Neural cell (in vitro differentiated cells): ENCODE results near the gene TEX22. TPM values are rescaled to one million over a fixed set of nuclear protein-coding genes. Genes with fewer than 3 reads are reported as not detected.

Experiments used
- H2AFZ ChIP-seq: fragments of 200-600, 300-800 bp; sonication (generic), shearing (Covaris generic); 2 replicates; pipeline ENCODE4 v1.6.0; 2014; ENCODE audit warnings: low read depth, mild to moderate bottlenecking, antibody characterized with exemption, low read length, moderate library complexity
- H3F3A ChIP-seq: fragments of 200-600 bp; shearing (Covaris generic); 2 replicates; pipeline ENCODE4 v1.6.1; 2016; ENCODE audit warnings: mild to moderate bottlenecking, moderate library complexity, mixed read lengths, antibody characterized with exemption, low read length; ENCODE audit not compliant: insufficient read depth, poor library complexity, severe bottlenecking
- H3K27ac ChIP-seq: fragments of 200-600, 300-800 bp; sonication (generic), shearing (Covaris generic); 2 replicates; pipeline ENCODE4 v1.5.1; 2014; ENCODE audit warnings: mild to moderate bottlenecking, low read length, moderate library complexity
- H3K27me3 ChIP-seq: fragments of 300-800, 200-600 bp; sonication (generic), shearing (Covaris generic); 2 replicates; pipeline ENCODE4 v1.6.0; 2014; ENCODE audit warnings: mild to moderate bottlenecking, low read depth, low read length, moderate library complexity; ENCODE audit not compliant: insufficient read depth
- H3K36me3 ChIP-seq: fragments of 300-800, 200-600 bp; sonication (generic), shearing (Covaris generic); 2 replicates; pipeline ENCODE4 v1.5.1; 2014; ENCODE audit warnings: mild to moderate bottlenecking, antibody characterized with exemption, low read length, moderate library complexity; ENCODE audit not compliant: insufficient read depth
- H3K4me2 ChIP-seq: fragments of 300-800, 200-600 bp; sonication (generic), shearing (Covaris generic); 2 replicates; pipeline ENCODE4 v1.6.0; 2014; ENCODE audit warnings: mild to moderate bottlenecking, low read length
- H3K4me3 ChIP-seq: fragments of 300-800, 200-600 bp; sonication (generic), shearing (Covaris generic); 2 replicates; pipeline ENCODE4 v1.5.1; 2014; ENCODE audit warnings: mild to moderate bottlenecking, low read length, moderate library complexity
- H3K79me2 ChIP-seq: fragments of 200-600 bp; shearing (Covaris generic); replicated peaks from 2 replicates; pipeline ENCODE4 v1.6.0; 2014; ENCODE audit warnings: mild to moderate bottlenecking, low read length, moderate library complexity; ENCODE audit not compliant: insufficient read depth
- H3K9ac ChIP-seq: fragments of 300-800, 200-600 bp; sonication (generic), shearing (Covaris generic); 2 replicates; pipeline ENCODE4 v1.6.1; 2016; ENCODE audit warnings: mild to moderate bottlenecking, low read length, mixed read lengths
- H3K9me2 ChIP-seq: fragments of 200-600 bp; shearing (Covaris generic); 2 replicates; pipeline ENCODE4 v1.6.1; 2016; ENCODE audit warnings: mild to moderate bottlenecking, low read length, mixed read lengths; ENCODE audit not compliant: insufficient read depth
- H3K9me3 ChIP-seq: fragments of 200-600, 300-800 bp; sonication (generic), shearing (Covaris generic); 2 replicates; pipeline ENCODE4 v1.6.1; 2016; ENCODE audit warnings: mild to moderate bottlenecking, mixed run types, low read length, moderate library complexity, mixed read lengths
- H4K20me1 ChIP-seq: fragments of 200-600 bp; shearing (Covaris generic); 2 replicates; pipeline ENCODE4 v1.6.1; 2016; ENCODE audit warnings: mild to moderate bottlenecking, mixed run types; ENCODE audit not compliant: insufficient read depth
- EP300 ChIP-seq: fragments of 450-650 bp; conservative IDR thresholded peaks from 2 replicates; pipeline ENCODE4 v1.6.1; 2014; ENCODE audit warnings: antibody characterized with exemption, mild to moderate bottlenecking, moderate library complexity; ENCODE audit not compliant: poor library complexity, severe bottlenecking
- EZH2 ChIP-seq: fragments of 200-600, 300-800 bp; shearing (Covaris generic), sonication (generic); IDR thresholded peaks from 2 replicates; pipeline ENCODE4 v1.6.1; 2014; ENCODE audit warnings: antibody characterized with exemption, low read length, borderline replicate concordance, mild to moderate bottlenecking; ENCODE audit not compliant: insufficient read depth, poor library complexity, severe bottlenecking
- MXI1 ChIP-seq: fragments of 450-650 bp; conservative IDR thresholded peaks from 2 replicates; pipeline ENCODE4 v1.6.1; 2014; ENCODE audit warnings: antibody characterized with exemption, mild to moderate bottlenecking; ENCODE audit not compliant: poor library complexity, severe bottlenecking
- POLR2AphosphoS5 ChIP-seq: IDR thresholded peaks from 2 replicates; pipeline ENCODE4 v1.6.1; 2012
- RAD21 ChIP-seq: fragments of 450-650 bp; conservative IDR thresholded peaks from 2 replicates; pipeline ENCODE4 v1.6.1; 2014; ENCODE audit warnings: antibody characterized with exemption, mild to moderate bottlenecking, moderate library complexity
- SMC3 ChIP-seq: fragments of 450-650 bp; conservative IDR thresholded peaks from 2 replicates; pipeline ENCODE4 v1.6.1; 2014; ENCODE audit warnings: antibody characterized with exemption, mild to moderate bottlenecking, moderate library complexity; ENCODE audit not compliant: poor library complexity
- TAF1 ChIP-seq: IDR thresholded peaks from 2 replicates; pipeline ENCODE4 v1.6.1; 2012; ENCODE audit warnings: low read depth
- polyA plus RNA-seq: library from polyadenylated mRNA; depleted of rRNA; stranded (reverse); fragments of >200 nt; gene quantifications from 2 replicates; pipeline ENCODE4 v1.2.3, GENCODE V29; 2014
- TF ChIP-seq, protein P1 (sequence below): IDR thresholded peaks from 2 replicates; pipeline ENCODE4 v1.6.1; 2012; ENCODE audit warnings: borderline replicate concordance
- TF ChIP-seq, protein P2 (sequence below): fragments of 450-650 bp; IDR thresholded peaks from 2 replicates; pipeline ENCODE4 v1.5.1; 2014; ENCODE audit warnings: antibody characterized with exemption, mild to moderate bottlenecking, moderate library complexity; ENCODE audit not compliant: poor library complexity, severe bottlenecking

The TEX22 gene
- polyA plus RNA-seq, 1 donor from 2014 or later = 0.22 TPM

DNA sequence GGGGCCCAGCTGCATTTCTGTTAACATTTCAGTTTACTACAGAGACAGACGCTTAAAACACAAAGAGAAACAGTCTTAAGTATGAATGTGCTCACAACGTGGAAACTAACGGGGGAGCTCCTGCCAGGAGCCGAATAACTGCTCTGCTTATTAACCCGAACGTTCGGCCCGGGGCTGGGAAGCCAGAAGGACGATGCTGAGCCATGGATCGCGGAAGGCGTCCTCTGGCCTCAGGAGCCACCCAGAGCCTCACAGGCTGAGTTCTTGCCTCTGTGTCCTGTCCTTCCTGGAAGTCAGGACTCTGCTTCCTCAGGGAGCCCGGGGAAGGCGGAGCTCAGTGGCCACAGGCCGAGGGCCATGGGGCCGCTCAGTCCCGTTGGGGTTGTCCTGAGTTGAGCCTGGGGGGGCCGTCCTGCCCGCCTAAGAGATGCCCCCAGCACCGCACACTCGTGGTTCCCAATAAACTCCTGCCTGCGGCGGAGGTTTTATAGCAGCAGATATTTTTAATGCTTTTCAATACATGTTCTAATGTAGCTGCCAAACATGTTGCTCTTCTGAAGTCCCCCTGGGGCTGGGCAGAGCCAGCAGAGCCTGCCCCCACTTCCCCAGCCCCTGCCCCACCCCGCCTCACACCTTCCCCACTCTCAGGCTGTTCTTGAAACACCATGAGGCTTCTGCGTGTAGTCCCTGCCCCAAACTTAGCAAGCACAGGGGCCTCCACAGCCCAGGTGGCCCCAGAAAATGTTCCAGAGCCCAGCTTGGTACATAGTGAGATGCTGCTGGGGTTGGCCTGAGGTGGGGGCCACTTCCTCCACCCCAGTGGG, 3.4 kb upstream of the TEX22 start:
- H3F3A ChIP-seq = no peaks in the 10 kb centered on the region
- no peaks in the 10 kb centered on the region for H3K36me3 ChIP-seq
- H3K79me2 ChIP-seq = no peaks in the 10 kb centered on the region
- no peaks in the 10 kb centered on the region for H3K27me3 ChIP-seq
- H3K9me3 ChIP-seq = no peaks in the 10 kb centered on the region
- no peak for TF ChIP-seq MXI1
- no peak for TF ChIP-seq EP300
- TF ChIP-seq POLR2AphosphoS5 = no peak
- TF ChIP-seq SMC3 = no peak
- no peak for TF ChIP-seq TAF1
- no peak for TF ChIP-seq EZH2
- no peak for TF ChIP-seq RAD21
- TF ChIP-seq, protein P1, sequence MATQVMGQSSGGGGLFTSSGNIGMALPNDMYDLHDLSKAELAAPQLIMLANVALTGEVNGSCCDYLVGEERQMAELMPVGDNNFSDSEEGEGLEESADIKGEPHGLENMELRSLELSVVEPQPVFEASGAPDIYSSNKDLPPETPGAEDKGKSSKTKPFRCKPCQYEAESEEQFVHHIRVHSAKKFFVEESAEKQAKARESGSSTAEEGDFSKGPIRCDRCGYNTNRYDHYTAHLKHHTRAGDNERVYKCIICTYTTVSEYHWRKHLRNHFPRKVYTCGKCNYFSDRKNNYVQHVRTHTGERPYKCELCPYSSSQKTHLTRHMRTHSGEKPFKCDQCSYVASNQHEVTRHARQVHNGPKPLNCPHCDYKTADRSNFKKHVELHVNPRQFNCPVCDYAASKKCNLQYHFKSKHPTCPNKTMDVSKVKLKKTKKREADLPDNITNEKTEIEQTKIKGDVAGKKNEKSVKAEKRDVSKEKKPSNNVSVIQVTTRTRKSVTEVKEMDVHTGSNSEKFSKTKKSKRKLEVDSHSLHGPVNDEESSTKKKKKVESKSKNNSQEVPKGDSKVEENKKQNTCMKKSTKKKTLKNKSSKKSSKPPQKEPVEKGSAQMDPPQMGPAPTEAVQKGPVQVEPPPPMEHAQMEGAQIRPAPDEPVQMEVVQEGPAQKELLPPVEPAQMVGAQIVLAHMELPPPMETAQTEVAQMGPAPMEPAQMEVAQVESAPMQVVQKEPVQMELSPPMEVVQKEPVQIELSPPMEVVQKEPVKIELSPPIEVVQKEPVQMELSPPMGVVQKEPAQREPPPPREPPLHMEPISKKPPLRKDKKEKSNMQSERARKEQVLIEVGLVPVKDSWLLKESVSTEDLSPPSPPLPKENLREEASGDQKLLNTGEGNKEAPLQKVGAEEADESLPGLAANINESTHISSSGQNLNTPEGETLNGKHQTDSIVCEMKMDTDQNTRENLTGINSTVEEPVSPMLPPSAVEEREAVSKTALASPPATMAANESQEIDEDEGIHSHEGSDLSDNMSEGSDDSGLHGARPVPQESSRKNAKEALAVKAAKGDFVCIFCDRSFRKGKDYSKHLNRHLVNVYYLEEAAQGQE = no peak
- TF ChIP-seq, protein P2, sequence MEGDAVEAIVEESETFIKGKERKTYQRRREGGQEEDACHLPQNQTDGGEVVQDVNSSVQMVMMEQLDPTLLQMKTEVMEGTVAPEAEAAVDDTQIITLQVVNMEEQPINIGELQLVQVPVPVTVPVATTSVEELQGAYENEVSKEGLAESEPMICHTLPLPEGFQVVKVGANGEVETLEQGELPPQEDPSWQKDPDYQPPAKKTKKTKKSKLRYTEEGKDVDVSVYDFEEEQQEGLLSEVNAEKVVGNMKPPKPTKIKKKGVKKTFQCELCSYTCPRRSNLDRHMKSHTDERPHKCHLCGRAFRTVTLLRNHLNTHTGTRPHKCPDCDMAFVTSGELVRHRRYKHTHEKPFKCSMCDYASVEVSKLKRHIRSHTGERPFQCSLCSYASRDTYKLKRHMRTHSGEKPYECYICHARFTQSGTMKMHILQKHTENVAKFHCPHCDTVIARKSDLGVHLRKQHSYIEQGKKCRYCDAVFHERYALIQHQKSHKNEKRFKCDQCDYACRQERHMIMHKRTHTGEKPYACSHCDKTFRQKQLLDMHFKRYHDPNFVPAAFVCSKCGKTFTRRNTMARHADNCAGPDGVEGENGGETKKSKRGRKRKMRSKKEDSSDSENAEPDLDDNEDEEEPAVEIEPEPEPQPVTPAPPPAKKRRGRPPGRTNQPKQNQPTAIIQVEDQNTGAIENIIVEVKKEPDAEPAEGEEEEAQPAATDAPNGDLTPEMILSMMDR = no peak
- H3K9me2 ChIP-seq = no peaks in the 10 kb centered on the region
- no peak overlapping the region for H3K27ac ChIP-seq
- H3K4me3 ChIP-seq = no peak overlapping the region
- no peak overlapping the region for H3K9ac ChIP-seq
- no peak overlapping the region for H2AFZ ChIP-seq
- no peaks in the 10 kb centered on the region for H4K20me1 ChIP-seq
- no peak overlapping the region for H3K4me2 ChIP-seq

DNA sequence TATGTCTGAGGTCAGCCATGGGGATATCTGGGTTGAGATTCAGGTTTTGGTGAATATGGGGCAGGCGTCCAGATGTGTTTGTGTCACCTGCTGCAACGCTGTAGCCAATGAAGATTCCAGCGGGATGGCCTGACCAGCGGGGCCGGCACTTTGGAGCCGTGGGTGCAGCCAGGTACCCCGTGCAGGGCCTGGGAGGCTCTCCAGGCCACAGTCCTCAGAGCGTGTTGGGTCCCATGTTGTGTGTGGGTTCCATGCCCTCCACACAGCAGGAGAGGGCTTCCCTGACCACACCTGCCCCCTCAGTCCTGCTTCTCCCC, 2.8 kb upstream of the TEX22 start:
- Histone ChIP-seq H3K27me3 (no peaks in the 10 kb centered on the region), H3F3A (no peaks in the 10 kb centered on the region), H3K36me3 (no peaks in the 10 kb centered on the region), H3K4me2 (no peak overlapping the region), H2AFZ (no peak overlapping the region), H4K20me1 (no peaks in the 10 kb centered on the region), H3K9me2 (no peaks in the 10 kb centered on the region), H3K9ac (no peak overlapping the region), H3K79me2 (no peaks in the 10 kb centered on the region), H3K9me3 (no peaks in the 10 kb centered on the region), H3K4me3 (no peak overlapping the region), H3K27ac (no peak overlapping the region)
- TF ChIP-seq TAF1 (no peak), POLR2AphosphoS5 (no peak), SMC3 (no peak), RAD21 (no peak), MXI1 (no peak), EP300 (no peak), EZH2 (no peak)
- TF ChIP-seq, protein P2 = no peak
- TF ChIP-seq, protein P1 = no peak
